HCT116 (cell line): Measurements from ENCODE around the gene SLC34A3. TPM values are rescaled to one million over a fixed set of nuclear protein-coding genes. Genes with fewer than 3 reads are reported as not detected.

Source experiments
- ATAC-seq: fragments of 200-7000 bp; cut with Tn5 transposase; 2 replicates; pipeline ENCODE4 v1.9.1; 2020; ENCODE audit warnings: mild to moderate bottlenecking, moderate library complexity
- BruUV-seq: library from RNA; stranded (reverse); fragments of 400-500 nt; replicated peaks from 2 replicates; lab custom pipeline; 2021; lab: Mats Ljungman, UMichigan
- CTCF ChIA-PET: fragments of 300-600 bp; sonication (Branson Sonifier 250); formaldehyde crosslinking; loops from one replicate; lab custom pipeline; 2021; ENCODE audit warnings: antibody characterized with exemption; lab: Charles Lee
- POLR2A ChIA-PET: fragments of 300-600, 350-600 bp; sonication (Branson Sonifier 250); formaldehyde crosslinking; loops from one replicate; lab custom pipeline; 2021; ENCODE audit warnings: antibody characterized with exemption; lab: Charles Lee
- RAD21 ChIA-PET, 2 experiments: fragments of 300-600 bp; sonication (Branson Sonifier 250); formaldehyde crosslinking; loops; one replicate each; lab custom pipeline; 2023; ENCODE audit warnings: low total read pairs in 2 of 2; ENCODE audit not compliant: uncharacterized antibody in 2 of 2, unreplicated experiment in 2 of 2, low non-redundant PET in 1 of 2; lab: Charles Lee
- DNase-seq: peaks from one replicate; pipeline ENCODE4 v3.0.0-alpha.2; 2010; ENCODE audit warnings: low read depth, low spot score
- H2AFZ ChIP-seq: fragments of 200-600 bp; shearing (Covaris generic), sonication (generic); 2 replicates; pipeline ENCODE4 v1.6.1; 2017; ENCODE audit warnings: low read depth, mixed run types, mixed read lengths, antibody characterized with exemption, low read length; ENCODE audit not compliant: poor library complexity, severe bottlenecking
- H3K27ac ChIP-seq: 2 replicates; pipeline ENCODE4 v1.5.1; 2012; ENCODE audit warnings: low read depth, low read length
- H3K27me3 ChIP-seq: fragments of 200-600 bp; sonication (generic); 2 replicates; pipeline ENCODE4 v1.6.1; 2016; ENCODE audit warnings: mixed run types, low read length, mixed read lengths; ENCODE audit not compliant: insufficient read depth
- H3K36me3 ChIP-seq, 2 experiments: fragments of 200-500 bp in 1 of 2; fragments of 200-600 bp in 1 of 2; sonication (Bioruptor generic) in 1 of 2; sonication (generic) in 1 of 2; 2 replicates each; pipeline versions ENCODE4 v1.5.1 to v1.6.1; 2014 to 2016; ENCODE audit warnings: low read length in 2 of 2, inconsistent platforms in 1 of 2, mixed read lengths in 1 of 2, mixed run types in 1 of 2; ENCODE audit not compliant: insufficient read depth in 2 of 2, control insufficient read depth in 1 of 2
- H3K4me1 ChIP-seq, 2 experiments: fragments of 200-600 bp in 1 of 2; sonication (generic) in 1 of 2; 2 replicates each; pipeline versions ENCODE4 v1.5.1 to v1.6.1; 2012 to 2017; ENCODE audit warnings: low read length in 2 of 2, inconsistent platforms in 1 of 2, mild to moderate bottlenecking in 1 of 2, mixed read lengths in 1 of 2, mixed run types in 1 of 2, moderate library complexity in 1 of 2; ENCODE audit not compliant: insufficient read depth in 2 of 2, control insufficient read depth in 1 of 2
- H3K4me2 ChIP-seq: fragments of 200-600 bp; sonication (generic); 2 replicates; pipeline ENCODE4 v1.6.1; 2017; ENCODE audit warnings: mixed run types, low read length, mixed read lengths
- H3K4me3 ChIP-seq, 2 experiments: fragments of 200-600 bp in 1 of 2; sonication (generic) in 1 of 2; replicated peaks in 1 of 2; 2 replicates each; pipeline ENCODE4 v1.5.1; 2011 to 2016; ENCODE audit warnings: low read length in 2 of 2, control low read depth in 1 of 2, low read depth in 1 of 2, mild to moderate bottlenecking in 1 of 2, mixed read lengths in 1 of 2, mixed run types in 1 of 2
- H3K79me2 ChIP-seq: fragments of 200-600 bp; sonication (generic); 2 replicates; pipeline ENCODE4 v1.6.1; 2017; ENCODE audit warnings: mild to moderate bottlenecking, mixed run types, low read length, moderate library complexity, mixed read lengths; ENCODE audit not compliant: insufficient read depth
- H3K9ac ChIP-seq: fragments of 200-600 bp; sonication (generic); 2 replicates; pipeline ENCODE4 v1.6.1; 2016; ENCODE audit warnings: low read length, mixed read lengths
- H3K9me2 ChIP-seq: fragments of 200-600 bp; sonication (generic), shearing (Covaris generic); 2 replicates; pipeline ENCODE4 v1.6.1; 2017; ENCODE audit warnings: mixed run types, mild to moderate bottlenecking, moderate library complexity; ENCODE audit not compliant: insufficient read depth
- H3K9me3 ChIP-seq, 2 experiments: fragments of 200-500 bp in 1 of 2; fragments of 200-600 bp in 1 of 2; sonication (Bioruptor generic) in 1 of 2; sonication (generic) in 1 of 2; 2 replicates each; pipeline ENCODE4 v1.6.1; 2014 to 2017; ENCODE audit warnings: low read length in 2 of 2, mixed read lengths in 2 of 2, inconsistent platforms in 1 of 2, low read depth in 1 of 2, mild to moderate bottlenecking in 1 of 2, mixed run types in 1 of 2, moderate library complexity in 1 of 2; ENCODE audit not compliant: control insufficient read depth in 1 of 2, insufficient read depth in 1 of 2
- H4K20me1 ChIP-seq: fragments of 200-600 bp; sonication (generic), shearing (Covaris generic); 2 replicates; pipeline ENCODE4 v1.6.1; 2017; ENCODE audit warnings: mixed run types, mild to moderate bottlenecking, moderate library complexity; ENCODE audit not compliant: insufficient read depth
- EGR1 ChIP-seq: IDR thresholded peaks from 2 replicates; pipeline ENCODE4 v1.6.1; 2012; ENCODE audit warnings: low read depth
- ELF1 ChIP-seq: IDR thresholded peaks from 2 replicates; pipeline ENCODE4 v1.6.1; 2012; ENCODE audit warnings: low read depth, borderline replicate concordance
- RAD21 ChIP-seq: IDR thresholded peaks from 2 replicates; pipeline ENCODE4 v1.6.1; 2012; ENCODE audit warnings: low read depth, mild to moderate bottlenecking
- YY1 ChIP-seq: IDR thresholded peaks from 2 replicates; pipeline ENCODE4 v1.6.1; 2011; ENCODE audit warnings: low read length, low read depth, moderate library complexity, mild to moderate bottlenecking; ENCODE audit not compliant: insufficient replicate concordance; ENCODE audit errors: extremely low read depth
- ZFX ChIP-seq: fragments of 450-650 bp; IDR thresholded peaks from 2 replicates; pipeline ENCODE4 v1.6.1; 2017
- intact Hi-C: fragments of 100-400 bp; cut with micrococcal nuclease; formaldehyde crosslinking; loops from 2 replicates; pipeline ENCODE4 v1.10.0; 2022
- total RNA-seq: library from RNA; stranded (reverse); gene quantifications from one replicate; pipeline ENCODE4 v1.2.1, GENCODE V29; 2021; ENCODE audit not compliant: unreplicated experiment
- TF ChIP-seq, protein P1 (sequence below), 3 experiments: fragments of 200-600 bp in 1 of 3; sonication (generic) in 1 of 3; IDR thresholded peaks in 2 of 3; conservative IDR thresholded peaks in 1 of 3; 2 replicates each; pipeline ENCODE4 v1.5.1; 2012 to 2017; ENCODE audit warnings: low read depth in 2 of 3, low read length in 2 of 3, antibody characterized with exemption in 1 of 3, borderline replicate concordance in 1 of 3, control low read depth in 1 of 3, mild to moderate bottlenecking in 1 of 3, mixed read lengths in 1 of 3, mixed run types in 1 of 3, moderate library complexity in 1 of 3; ENCODE audit not compliant: insufficient read depth in 1 of 3

SLC34A3 gene
- total RNA-seq, 1 experiment from 2014 or later, result 0.15 TPM

DNA sequence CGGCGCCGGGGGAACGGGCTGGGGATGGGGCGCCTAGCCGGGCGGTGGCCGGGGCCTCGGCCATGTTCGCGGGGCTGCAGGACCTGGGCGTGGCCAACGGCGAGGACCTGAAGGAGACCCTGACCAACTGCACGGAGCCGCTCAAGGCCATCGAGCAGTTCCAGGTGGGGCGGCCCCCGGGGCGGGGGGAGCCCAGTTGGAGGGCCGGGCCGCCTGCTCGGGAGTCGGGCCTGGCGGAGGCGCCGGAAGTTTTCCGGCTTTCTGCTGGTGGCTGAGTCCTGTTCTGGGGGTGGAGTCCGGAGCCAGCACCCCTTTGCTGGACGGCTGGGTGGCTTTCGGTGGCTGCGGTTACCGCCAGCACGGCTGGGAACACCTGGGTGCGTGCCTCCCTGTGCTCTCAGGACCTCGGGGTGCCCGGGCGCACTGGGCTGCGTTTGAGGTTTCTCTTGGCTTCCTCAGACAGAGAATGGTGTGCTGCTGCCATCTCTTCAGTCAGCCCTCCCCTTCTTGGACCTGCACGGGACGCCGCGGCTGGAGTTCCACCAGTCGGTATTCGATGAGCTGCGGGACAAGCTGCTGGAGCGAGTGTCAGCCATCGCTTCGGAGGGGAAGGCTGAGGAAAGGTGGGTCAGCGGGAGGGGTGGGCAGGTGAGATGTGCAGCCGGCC is 24.9 kb downstream of the SLC34A3 start:
- BruUV-seq, result no TSS peak
- CTCF ChIA-PET, result interaction anchor here (1.3 to 1.5 kb wide), 4 partner anchors 19 to 67 kb away, joined by 3 to 6 read pairs (median 4); partner anchors contain the start of genes ANAPC2, NRARP and SSNA1
- peaks cover 17 to 22% of the 10 kb centered on the region in 2 experiments for H3K36me3 ChIP-seq
- H3K4me3 ChIP-seq, result peak overlapping the region; percentile 97 to 100
- no peaks in the 10 kb centered on the region for H3K9me2 ChIP-seq
- POLR2A ChIA-PET, result interaction anchor here (1.7 to 5.9 kb wide), 3 partner anchors 13 to 22 kb away, joined by 5 to 39 read pairs (median 13); partner anchors contain the start of genes TOR4A and TUBB4B
- ATAC-seq (peak; percentile 69), DNase-seq (no peak)
- peak; percentile 75; the same call in 1 of the 2 replicates for TF ChIP-seq ZFX
- TF ChIP-seq RAD21, result no peak
- no peak for TF ChIP-seq ELF1
- no peak for TF ChIP-seq YY1
- no peak for TF ChIP-seq EGR1
- TF ChIP-seq, protein P1, sequence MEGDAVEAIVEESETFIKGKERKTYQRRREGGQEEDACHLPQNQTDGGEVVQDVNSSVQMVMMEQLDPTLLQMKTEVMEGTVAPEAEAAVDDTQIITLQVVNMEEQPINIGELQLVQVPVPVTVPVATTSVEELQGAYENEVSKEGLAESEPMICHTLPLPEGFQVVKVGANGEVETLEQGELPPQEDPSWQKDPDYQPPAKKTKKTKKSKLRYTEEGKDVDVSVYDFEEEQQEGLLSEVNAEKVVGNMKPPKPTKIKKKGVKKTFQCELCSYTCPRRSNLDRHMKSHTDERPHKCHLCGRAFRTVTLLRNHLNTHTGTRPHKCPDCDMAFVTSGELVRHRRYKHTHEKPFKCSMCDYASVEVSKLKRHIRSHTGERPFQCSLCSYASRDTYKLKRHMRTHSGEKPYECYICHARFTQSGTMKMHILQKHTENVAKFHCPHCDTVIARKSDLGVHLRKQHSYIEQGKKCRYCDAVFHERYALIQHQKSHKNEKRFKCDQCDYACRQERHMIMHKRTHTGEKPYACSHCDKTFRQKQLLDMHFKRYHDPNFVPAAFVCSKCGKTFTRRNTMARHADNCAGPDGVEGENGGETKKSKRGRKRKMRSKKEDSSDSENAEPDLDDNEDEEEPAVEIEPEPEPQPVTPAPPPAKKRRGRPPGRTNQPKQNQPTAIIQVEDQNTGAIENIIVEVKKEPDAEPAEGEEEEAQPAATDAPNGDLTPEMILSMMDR (IDR thresholded peaks at IDR 0.05 in 2 of 3, conservative IDR thresholded peaks at IDR 0.05 in 1 of 3; ENCODE audit: borderline replicate concordance in 1 of 3, insufficient read depth in 1 of 3, low read depth in 2 of 3, low read length in 2 of 3), result no peak
- intact Hi-C loops, result loop anchor here (1.0 kb wide), 1 partner anchor 14 kb away; the partner anchor contains the start of gene TUBB4B
- H3K27me3 ChIP-seq, result no peaks in the 10 kb centered on the region
- H3K4me1 ChIP-seq, result peaks cover 21 to 42% of the 10 kb centered on the region in 2 experiments
- H3K9me3 ChIP-seq, result no peaks in the 10 kb centered on the region
- H4K20me1 ChIP-seq, result no peaks in the 10 kb centered on the region
- peak overlapping the region; percentile 91 for H3K27ac ChIP-seq
- peak overlapping the region; percentile 88 for H3K9ac ChIP-seq
- peaks cover 36% of the 10 kb centered on the region for H3K79me2 ChIP-seq
- H3K4me2 ChIP-seq, result peak overlapping the region; percentile 93
- H2AFZ ChIP-seq, result peak overlapping the region; percentile 45
- RAD21 ChIA-PET, result no interaction called here
